GM12878 (cell line): Measurements from ENCODE around the gene TSPAN15.

Experiments
- BACH1 ChIP-seq: fragments of 450-650 bp; IDR thresholded peaks from 2 replicates; pipeline ENCODE4 v1.6.1; 2017; ENCODE audit warnings: mild to moderate bottlenecking, borderline replicate concordance
- HDAC2 ChIP-seq: fragments of 200-600 bp; sonication (generic); IDR thresholded peaks from 2 replicates; pipeline ENCODE4 v1.6.1; 2017
- IKZF1 ChIP-seq: fragments of 450-650 bp; conservative IDR thresholded peaks from 2 replicates; pipeline ENCODE4 v1.6.1; 2017; ENCODE audit warnings: antibody characterized with exemption, mild to moderate bottlenecking
- NR2C2 ChIP-seq: IDR thresholded peaks from 2 replicates; pipeline ENCODE4 v1.6.1; 2011; ENCODE audit warnings: borderline replicate concordance, low read depth; ENCODE audit not compliant: control insufficient read depth, insufficient read length
- ZBTB33 ChIP-seq: fragments of 450-650 bp; IDR thresholded peaks from 2 replicates; pipeline ENCODE4 v1.6.1; 2017; ENCODE audit warnings: mild to moderate bottlenecking

DNA sequence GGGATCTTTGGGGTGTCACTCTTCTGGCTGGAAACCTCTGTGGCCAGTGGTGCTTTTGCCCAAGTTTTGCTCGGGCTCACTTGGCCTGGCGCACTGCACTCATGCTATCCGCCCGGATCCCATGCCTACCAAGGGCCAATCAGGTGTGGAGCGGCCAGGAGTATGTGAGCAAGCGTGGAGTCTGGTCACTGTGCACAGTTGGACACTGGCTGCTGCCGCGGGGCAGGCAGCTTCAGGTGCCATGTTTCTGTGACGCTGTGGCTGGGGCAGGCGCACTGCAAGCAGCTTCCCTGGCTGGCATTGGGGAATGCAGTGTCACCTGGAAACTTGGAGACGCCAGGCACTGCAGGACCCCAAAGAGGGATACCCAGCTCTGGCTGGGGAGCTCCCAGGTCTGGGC lies 76.7 kb downstream of the TSPAN15 start:
- TF ChIP-seq ZBTB33 (no peak), BACH1 (no peak), NR2C2 (no peak), IKZF1 (no peak), HDAC2 (no peak)
